ENCODE measurements around the gene NEGR1. TPM values are rescaled to one million over a fixed set of nuclear protein-coding genes. Genes with fewer than 3 reads are reported as not detected.

Gene NEGR1
- total and polyA plus RNA-seq, 7 donors = 1.3 to 10.2 (median 2.2) TPM

- no peak overlapping the region for H3K27ac ChIP-seq
- no peaks in the 10 kb centered on the region for H3K4me1 ChIP-seq
- H3K36me3 ChIP-seq (ENCODE audit: insufficient read depth in 1 of 2, low read depth in 1 of 2) = no peaks in the 10 kb centered on the region
- no peak for TF ChIP-seq CTCF (IDR thresholded peaks at IDR 0.05)
- DNase-seq (no peak), ATAC-seq (no peak)
- WGBS, 3 donors = 56 to 57% (median 56%) methylated on average over 3 of the region's 3 CpGs
- H3K4me3 ChIP-seq = no peak overlapping the region
- H3K27me3 ChIP-seq (ENCODE audit: insufficient read depth in 3 of 3, low read length in 2 of 3) = no peaks in the 10 kb centered on the region
- intact Hi-C loops (cut with DNase I) = no loop called here
- H3K9me3 ChIP-seq = no peaks in the 10 kb centered on the region
These were observed 497.3 kb downstream of the NEGR1 start for GRCh38 chr1:71785000-71785399.

- ATAC-seq (no peak), DNase-seq (no peak)
- no peaks in the 10 kb centered on the region for H3K4me1 ChIP-seq
- no peak overlapping the region for H3K27ac ChIP-seq
- 72 to 88% (median 81%) methylated on average over 1 of the region's 1 CpG for WGBS, 3 donors
- H3K9me3 ChIP-seq = no peaks in the 10 kb centered on the region
- intact Hi-C loops (cut with DNase I) = no loop called here
- no peaks in the 10 kb centered on the region for H3K36me3 ChIP-seq (ENCODE audit: insufficient read depth in 1 of 2, low read depth in 1 of 2)
- no peaks in the 10 kb centered on the region for H3K27me3 ChIP-seq (ENCODE audit: insufficient read depth in 3 of 3, low read length in 2 of 3)
- no peak for TF ChIP-seq CTCF (IDR thresholded peaks at IDR 0.05)
- H3K4me3 ChIP-seq = no peak overlapping the region
These were observed 498.1 kb downstream of the NEGR1 start for GRCh38 chr1:71784241-71784640.

GRCh38 chr1:71783071-71783470 is 499.3 kb downstream of the NEGR1 start:
- Histone ChIP-seq H3K27ac (no peak overlapping the region), H3K4me3 (no peak overlapping the region), H3K27me3 (ENCODE audit: insufficient read depth in 3 of 3, low read length in 2 of 3) (no peaks in the 10 kb centered on the region), H3K36me3 (ENCODE audit: insufficient read depth in 1 of 2, low read depth in 1 of 2) (no peaks in the 10 kb centered on the region), H3K9me3 (no peaks in the 10 kb centered on the region), H3K4me1 (no peaks in the 10 kb centered on the region)
- no peak for ATAC-seq
- DNase-seq = no peak
- TF ChIP-seq CTCF (IDR thresholded peaks at IDR 0.05) = no peak
- 34 to 52% (median 37%) methylated on average over 2 of the region's 2 CpGs for WGBS, 3 donors
- intact Hi-C loops (cut with DNase I) = no loop called here

- no peak overlapping the region for H3K27ac ChIP-seq
- ATAC-seq = no peak
- H3K4me1 ChIP-seq = no peaks in the 10 kb centered on the region
These were observed 500.9 kb downstream of the NEGR1 start for GRCh38 chr1:71781450-71781849.

More at GRCh38 chr1:71781450-71781849, 500.9 kb downstream of the NEGR1 start:
- Histone ChIP-seq H3K36me3 (ENCODE audit: insufficient read depth in 1 of 2, low read depth in 1 of 2) (no peaks in the 10 kb centered on the region), H3K27me3 (ENCODE audit: insufficient read depth in 3 of 3, low read length in 2 of 3) (no peaks in the 10 kb centered on the region), H3K9me3 (no peaks in the 10 kb centered on the region), H3K4me3 (no peak overlapping the region)
- 38 to 52% (median 51%) methylated on average over 4 of the region's 4 CpGs for WGBS, 3 donors
- intact Hi-C loops (cut with DNase I) = no loop called here
- no peak for DNase-seq
- TF ChIP-seq CTCF (IDR thresholded peaks at IDR 0.05) = no peak

Measured in psoas muscle (tissue), 8 donors.